GM12891 (cell line): Measurements from ENCODE around the gene OR4A16. TPM values are rescaled to one million over a fixed set of nuclear protein-coding genes. Genes with fewer than 3 reads are reported as not detected.

ENCODE experiments used
- DNase-seq: peaks from one replicate; pipeline ENCODE4 v3.0.0; 2011; ENCODE audit warnings: low spot score; ENCODE audit not compliant: insufficient read length
- FAIRE-seq: peaks from 2 replicates; lab custom pipeline; 2011; peaks lifted over from hg19 to GRCh38; lab: Jason Lieb, UNC
- PAX5 ChIP-seq: IDR thresholded peaks from 2 replicates; pipeline ENCODE4 v1.6.1; 2011; ENCODE audit warnings: low read length, moderate library complexity, mild to moderate bottlenecking; ENCODE audit not compliant: insufficient read depth, severe bottlenecking
- POLR2A ChIP-seq: IDR thresholded peaks from 2 replicates; pipeline ENCODE4 v1.6.1; 2011; ENCODE audit warnings: low read depth, low read length, control low read depth
- POLR2AphosphoS5 ChIP-seq: IDR thresholded peaks from 2 replicates; pipeline ENCODE4 v1.6.1; 2011; ENCODE audit warnings: low read depth, low read length, control low read depth
- POU2F2 ChIP-seq: IDR thresholded peaks from 2 replicates; pipeline ENCODE4 v1.6.1; 2011; ENCODE audit warnings: low read depth, mild to moderate bottlenecking, control low read depth, low read length, moderate library complexity
- SPI1 ChIP-seq: IDR thresholded peaks from 2 replicates; pipeline ENCODE4 v1.6.1; 2011; ENCODE audit warnings: low read depth, low read length, control low read depth
- TAF1 ChIP-seq: IDR thresholded peaks from 2 replicates; pipeline ENCODE4 v1.6.1; 2011; ENCODE audit warnings: low read depth, low read length, control low read depth
- polyA plus RNA-seq: library from polyadenylated mRNA; unstranded; fragments of >200 nt; gene quantifications from one replicate; pipeline ENCODE4 v1.2.1, GENCODE V29; 2012; ENCODE audit warnings: low read depth, missing spikeins, inconsistent platforms; ENCODE audit not compliant: missing spikeins

OR4A16 gene
- not detected for polyA plus RNA-seq

GRCh38 chr11:55342901-55343300, at the start of gene OR4A16:
TSS of gene OR4A16 (plus strand) at chr11:55343201. CDS start at chr11:55343201, 0 bp downstream.
- no peak for DNase-seq
- TF ChIP-seq SPI1 (no peak), PAX5 (no peak), POLR2A (no peak), POLR2AphosphoS5 (no peak), TAF1 (no peak), POU2F2 (no peak)
- no peak for FAIRE-seq

GRCh38 chr11:55324500-55324899, 18.5 kb upstream of the OR4A16 start:
- TF ChIP-seq POLR2AphosphoS5 (no peak), TAF1 (no peak), PAX5 (no peak), SPI1 (no peak), POLR2A (no peak), POU2F2 (no peak)
- FAIRE-seq (no peak), DNase-seq (no peak)

DNA sequence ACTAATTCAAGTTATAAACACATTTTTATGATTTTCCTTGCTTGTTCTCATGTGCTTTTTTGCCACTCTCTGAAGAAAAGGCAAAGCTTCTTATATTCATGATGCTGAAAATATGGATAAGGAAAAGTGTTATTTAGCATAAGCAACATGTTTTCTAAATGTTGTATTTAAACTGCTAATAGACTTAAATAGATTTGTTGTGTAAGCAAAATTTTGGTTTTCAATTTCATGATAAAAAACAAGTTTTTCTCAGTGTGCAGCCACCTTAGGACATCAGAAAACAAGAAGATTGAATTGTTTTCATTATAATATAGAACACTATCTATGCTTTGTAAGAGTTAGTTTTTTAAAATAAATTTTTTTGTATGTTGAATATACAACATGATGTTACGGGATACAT, 2.3 kb downstream of the OR4A16 start:
- no peak for TF ChIP-seq SPI1
- no peak for TF ChIP-seq TAF1
- no peak for TF ChIP-seq POLR2AphosphoS5
- TF ChIP-seq POU2F2, result no peak
- TF ChIP-seq POLR2A, result no peak
- no peak for TF ChIP-seq PAX5

GRCh38 chr11:55349032-55349431, 6.0 kb downstream of the OR4A16 start:
- FAIRE-seq, result no peak
- no peak for DNase-seq
- no peak for TF ChIP-seq SPI1
- no peak for TF ChIP-seq PAX5
- TF ChIP-seq POLR2A, result no peak
- no peak for TF ChIP-seq TAF1
- no peak for TF ChIP-seq POU2F2
- no peak for TF ChIP-seq POLR2AphosphoS5

More for the DNA sequence above, 2.3 kb downstream of the OR4A16 start:
- DNase-seq (no peak), FAIRE-seq (no peak)

DNA sequence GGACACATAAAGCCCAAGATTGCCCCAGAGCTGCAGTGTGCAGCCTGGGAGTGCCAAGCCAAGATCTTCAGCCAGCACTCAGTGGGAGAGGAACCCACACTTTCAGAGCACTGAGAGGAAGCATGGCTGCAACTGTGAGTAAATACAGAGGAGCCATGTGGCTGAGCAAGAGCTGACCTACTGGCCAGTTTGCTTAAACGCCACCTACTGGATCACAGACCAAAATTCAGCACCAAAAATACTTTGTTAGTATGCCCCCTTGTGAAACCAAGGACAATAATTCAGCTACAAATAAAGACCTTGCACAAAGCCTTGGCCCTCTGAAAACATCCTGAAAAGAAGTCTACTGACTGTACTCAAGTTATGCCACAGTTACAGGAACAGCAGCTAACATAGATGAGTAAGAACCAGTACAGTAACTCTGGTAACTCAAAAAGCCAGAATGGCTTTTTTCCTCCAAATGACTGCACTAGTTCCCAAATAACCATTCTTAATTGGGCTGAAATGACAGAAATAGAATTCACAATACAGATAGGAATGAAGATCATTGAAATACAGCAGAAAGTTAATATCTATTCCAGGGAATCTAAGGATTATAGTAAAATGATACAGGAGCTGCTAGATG, 14.7 kb downstream of the OR4A16 start:
- no peak for DNase-seq
- no peak for FAIRE-seq
- TF ChIP-seq POU2F2 (no peak), TAF1 (no peak), PAX5 (no peak), POLR2AphosphoS5 (no peak), SPI1 (no peak), POLR2A (no peak)

- TF ChIP-seq SPI1, result no peak
- TF ChIP-seq TAF1, result no peak
- TF ChIP-seq PAX5, result no peak
- TF ChIP-seq POU2F2, result no peak
- TF ChIP-seq POLR2AphosphoS5, result no peak
- no peak for TF ChIP-seq POLR2A
- DNase-seq (no peak), FAIRE-seq (no peak)
Measured at GRCh38 chr11:55367674-55368073, 24.7 kb downstream of the OR4A16 start, which contains the start of gene OR4A15. TSS of gene OR4A15 (plus strand) at chr11:55367974. CDS start at chr11:55367974, 0 bp downstream.
